Naive thymus-derived CD4-positive, alpha-beta T cell (primary cell): Measurements from ENCODE around the gene OR5D14. TPM values are rescaled to one million over a fixed set of nuclear protein-coding genes. Genes with fewer than 3 reads are reported as not detected.

Source experiments
- ATAC-seq: fragments of 150-1000 bp; cut with Tn5 transposase; 2 replicates; pipeline ENCODE4 v1.10.0; 2021; ENCODE audit warnings: mild to moderate bottlenecking, moderate library complexity
- CTCF ChIA-PET: fragments of 350-600 bp; sonication (Branson Sonifier 250); formaldehyde crosslinking; loops from one replicate; lab custom pipeline; 2021; ENCODE audit warnings: antibody characterized with exemption; lab: Charles Lee
- POLR2A ChIA-PET: fragments of 350-600 bp; sonication (Branson Sonifier 250); formaldehyde crosslinking; loops from one replicate; lab custom pipeline; 2021; ENCODE audit warnings: antibody characterized with exemption, inconsistent platforms; lab: Charles Lee
- DNase-seq, 9 donors: peaks; one replicate each; pipeline versions ENCODE4 v3.0.0 to v3.0.0-alpha.2; 2020 to 2022; ENCODE audit warnings: mixed read lengths in 1 of 9
- H3K27ac ChIP-seq: one replicate; pipeline ENCODE4 v1.7.0; 2013; ENCODE audit warnings: mild to moderate bottlenecking, low read depth, low read length, moderate library complexity
- H3K27me3 ChIP-seq, 2 donors: one replicate each; pipeline ENCODE4 v1.7.0; 2013; ENCODE audit warnings: low read length in 2 of 2, mild to moderate bottlenecking in 2 of 2, moderate library complexity in 2 of 2; ENCODE audit not compliant: control insufficient read depth in 2 of 2, insufficient read depth in 2 of 2
- H3K36me3 ChIP-seq, 3 experiments: 1 replicate in 2 of 3; 2 replicates in 1 of 3; pipeline ENCODE4 v1.7.0; 2013; ENCODE audit warnings: low read length in 3 of 3, mild to moderate bottlenecking in 3 of 3, moderate library complexity in 1 of 3; ENCODE audit not compliant: insufficient read depth in 3 of 3, control insufficient read depth in 2 of 3
- H3K4me1 ChIP-seq, 2 donors: one replicate each; pipeline ENCODE4 v1.7.0; 2013; ENCODE audit warnings: low read length in 2 of 2, mild to moderate bottlenecking in 2 of 2, moderate library complexity in 1 of 2; ENCODE audit not compliant: control insufficient read depth in 2 of 2, insufficient read depth in 2 of 2
- H3K4me3 ChIP-seq: 2 replicates; pipeline ENCODE4 v1.7.0; 2013; ENCODE audit warnings: mild to moderate bottlenecking, low read length
- H3K9me3 ChIP-seq, 3 experiments: 1 replicate in 2 of 3; 2 replicates in 1 of 3; pipeline ENCODE4 v1.7.0; 2013; ENCODE audit warnings: low read length in 3 of 3; ENCODE audit not compliant: control insufficient read depth in 2 of 3
- H3K27ac Mint-ChIP-seq, 9 donors: one replicate each; pipeline ENCODE4 v1.8.0; 2020 to 2022; ENCODE audit warnings: mixed read lengths in 9 of 9, mild to moderate bottlenecking in 8 of 9, moderate library complexity in 5 of 9, inconsistent platforms in 2 of 9
- H3K27me3 Mint-ChIP-seq, 5 donors: one replicate each; pipeline ENCODE4 v1.8.0; 2021 to 2022; ENCODE audit warnings: mixed read lengths in 5 of 5, mild to moderate bottlenecking in 1 of 5
- H3K36me3 Mint-ChIP-seq, 5 donors: one replicate each; pipeline ENCODE4 v1.8.0; 2020 to 2022; ENCODE audit warnings: mixed read lengths in 5 of 5, mild to moderate bottlenecking in 3 of 5, inconsistent platforms in 1 of 5
- H3K4me1 Mint-ChIP-seq, 7 donors: one replicate each; pipeline ENCODE4 v1.8.0; 2020 to 2022; ENCODE audit warnings: mixed read lengths in 7 of 7, mild to moderate bottlenecking in 3 of 7, inconsistent platforms in 1 of 7
- H3K4me3 Mint-ChIP-seq, 10 donors: one replicate each; pipeline ENCODE4 v1.8.0; 2020 to 2022; ENCODE audit warnings: mild to moderate bottlenecking in 10 of 10, mixed read lengths in 10 of 10, moderate library complexity in 6 of 10, inconsistent platforms in 2 of 10
- H3K9me3 Mint-ChIP-seq, 11 donors: one replicate each; pipeline ENCODE4 v1.8.0; 2020 to 2022; ENCODE audit warnings: mixed read lengths in 11 of 11, mild to moderate bottlenecking in 4 of 11, inconsistent platforms in 1 of 11, moderate library complexity in 1 of 11
- intact Hi-C, 2 donors: fragments of 100-400 bp; cut with micrococcal nuclease; formaldehyde crosslinking; loops; one replicate each; pipeline ENCODE4 v1.15.1; 2023
- polyA plus RNA-seq, 2 donors: library from polyadenylated mRNA; unstranded; fragments of 300-500 nt; fragmentation: Illumina TruSeq; gene quantifications; one replicate each; pipeline ENCODE4 v1.2.3, GENCODE V29; 2021
- total RNA-seq, 6 experiments: library from RNA in 5 of 6; stranded (reverse) in 5 of 6; gene quantifications; 1 replicate in 5 of 6; 2 replicates in 1 of 6; pipeline ENCODE4 v1.2.3 and lab custom pipeline; 2021 to 2026

The OR5D14 gene
- total RNA-seq (not detected), polyA plus RNA-seq (not detected), total RNA-seq (lab: John Stamatoyannopoulos, UW) (not detected)

- no peaks in the 10 kb centered on the region for H3K36me3 Mint-ChIP-seq
- no peak for ATAC-seq
- no peaks in the 10 kb centered on the region for H3K4me1 Mint-ChIP-seq
- H3K27me3 ChIP-seq: no peaks in the 10 kb centered on the region
- POLR2A ChIA-PET: no interaction called here
- H3K9me3 ChIP-seq: no peaks in the 10 kb centered on the region
- no peaks in the 10 kb centered on the region for H3K4me1 ChIP-seq
- intact Hi-C loops: no loop called here
- no peak for DNase-seq
- CTCF ChIA-PET: no interaction called here
- no peak within 1 kb of the TSS for H3K27ac ChIP-seq
- H3K27ac Mint-ChIP-seq: no peak within 1 kb of the TSS
- H3K36me3 ChIP-seq: no peaks in the 10 kb centered on the region
- H3K4me3 Mint-ChIP-seq: no peak within 1 kb of the TSS
- H3K27me3 Mint-ChIP-seq: no peaks in the 10 kb centered on the region
- H3K9me3 Mint-ChIP-seq: peaks cover 5 to 28% (median 17%) of the 10 kb centered on the region in 11 donors
- no peak within 1 kb of the TSS for H3K4me3 ChIP-seq
Measured at GRCh38 chr11:55795256-55795655, at the start of gene OR5D14. OR5D14 (plus strand) TSS chr11:55795556; CDS start chr11:55795556, 0 bp downstream.

GRCh38 chr11:55773138-55773537 lies 22.2 kb upstream of the OR5D14 start, which contains the start of gene OR5D13:
OR5D13 (plus strand) TSS chr11:55773438; CDS start chr11:55773438, 0 bp downstream.
- Mint-ChIP-seq H3K9me3 (peaks cover 0 to 22% (median 7%) of the 10 kb centered on the region in 11 donors), H3K36me3 (no peaks in the 10 kb centered on the region), H3K27me3 (no peaks in the 10 kb centered on the region), H3K4me1 (no peaks in the 10 kb centered on the region), H3K4me3 (no peak within 1 kb of the TSS), H3K27ac (no peak within 1 kb of the TSS)
- intact Hi-C loops: no loop called here
- H3K4me3 ChIP-seq: no peak within 1 kb of the TSS
- CTCF ChIA-PET: no interaction called here
- POLR2A ChIA-PET: no interaction called here
- no peak within 1 kb of the TSS for H3K27ac ChIP-seq
- no peaks in the 10 kb centered on the region for H3K9me3 ChIP-seq
- ATAC-seq: no peak
- no peak for DNase-seq
- H3K27me3 ChIP-seq: no peaks in the 10 kb centered on the region
- H3K4me1 ChIP-seq: no peaks in the 10 kb centered on the region
- no peaks in the 10 kb centered on the region for H3K36me3 ChIP-seq

- Mint-ChIP-seq H3K36me3 (peaks cover 0 to 4% (median 0%) of the 10 kb centered on the region in 5 donors), H3K4me1 (no peaks in the 10 kb centered on the region), H3K27me3 (no peaks in the 10 kb centered on the region), H3K9me3 (peaks cover 5 to 22% (median 12%) of the 10 kb centered on the region in 11 donors), H3K27ac (no peak overlapping the region), H3K4me3 (no peak overlapping the region)
- H3K36me3 ChIP-seq: no peaks in the 10 kb centered on the region
- no peak overlapping the region for H3K4me3 ChIP-seq
- intact Hi-C loops: no loop called here
- ATAC-seq: no peak
- no peak for DNase-seq
- CTCF ChIA-PET: no interaction called here
- no peaks in the 10 kb centered on the region for H3K4me1 ChIP-seq
- H3K27ac ChIP-seq: no peak overlapping the region
- no peaks in the 10 kb centered on the region for H3K9me3 ChIP-seq
- POLR2A ChIA-PET: no interaction called here
- no peaks in the 10 kb centered on the region for H3K27me3 ChIP-seq
Measured at GRCh38 chr11:55791606-55792005, 3.8 kb upstream of the OR5D14 start.

- intact Hi-C loops: no loop called here
Measured at GRCh38 chr11:55793321-55793720, 2.0 kb upstream of the OR5D14 start.

GRCh38 chr11:55806248-55806647 lies 10.9 kb downstream of the OR5D14 start:
- CTCF ChIA-PET: no interaction called here

More at GRCh38 chr11:55793321-55793720, 2.0 kb upstream of the OR5D14 start:
- no peak for ATAC-seq
- Histone ChIP-seq H3K4me3 (no peak overlapping the region), H3K36me3 (no peaks in the 10 kb centered on the region), H3K9me3 (no peaks in the 10 kb centered on the region), H3K27ac (no peak overlapping the region), H3K4me1 (no peaks in the 10 kb centered on the region), H3K27me3 (no peaks in the 10 kb centered on the region)
- DNase-seq: no peak
- POLR2A ChIA-PET: no interaction called here
- H3K4me3 Mint-ChIP-seq: no peak overlapping the region
- no peak overlapping the region for H3K27ac Mint-ChIP-seq
- H3K27me3 Mint-ChIP-seq: no peaks in the 10 kb centered on the region
- no peaks in the 10 kb centered on the region for H3K4me1 Mint-ChIP-seq
- no peaks in the 10 kb centered on the region for H3K36me3 Mint-ChIP-seq
- CTCF ChIA-PET: no interaction called here
- peaks cover 4 to 15% (median 9%) of the 10 kb centered on the region in 11 donors for H3K9me3 Mint-ChIP-seq

GRCh38 chr11:55811067-55811466 lies 15.7 kb downstream of the OR5D14 start, which contains the start of gene OR5L1:
OR5L1 (plus strand) TSS chr11:55811367; CDS start chr11:55811467, 100 bp downstream.
- Mint-ChIP-seq H3K9me3 (peaks cover 4 to 33% (median 13%) of the 10 kb centered on the region in 11 donors), H3K4me1 (peaks cover 0 to 2% (median 0%) of the 10 kb centered on the region in 7 donors), H3K27me3 (no peaks in the 10 kb centered on the region), H3K4me3 (no peak within 1 kb of the TSS), H3K27ac (no peak within 1 kb of the TSS), H3K36me3 (peaks cover 0 to 6% (median 0%) of the 10 kb centered on the region in 5 donors)
- no peak within 1 kb of the TSS for H3K27ac ChIP-seq
- ChIA-PET POLR2A (no interaction called here), CTCF (no interaction called here)
- no peak for DNase-seq
- no peaks in the 10 kb centered on the region for H3K9me3 ChIP-seq
- no peaks in the 10 kb centered on the region for H3K27me3 ChIP-seq
- H3K36me3 ChIP-seq: no peaks in the 10 kb centered on the region
- ATAC-seq: no peak
- intact Hi-C loops: no loop called here
- H3K4me3 ChIP-seq: no peak within 1 kb of the TSS
- H3K4me1 ChIP-seq: no peaks in the 10 kb centered on the region

More at GRCh38 chr11:55806248-55806647, 10.9 kb downstream of the OR5D14 start:
- Mint-ChIP-seq H3K9me3 (peaks cover 5 to 55% (median 18%) of the 10 kb centered on the region in 11 donors), H3K27me3 (no peaks in the 10 kb centered on the region), H3K36me3 (peaks cover 0 to 6% (median 0%) of the 10 kb centered on the region in 5 donors), H3K4me3 (no peak overlapping the region), H3K27ac (no peak overlapping the region), H3K4me1 (no peaks in the 10 kb centered on the region)
- Histone ChIP-seq H3K36me3 (no peaks in the 10 kb centered on the region), H3K9me3 (no peaks in the 10 kb centered on the region), H3K4me3 (no peak overlapping the region), H3K27me3 (no peaks in the 10 kb centered on the region), H3K27ac (no peak overlapping the region), H3K4me1 (no peaks in the 10 kb centered on the region)
- ATAC-seq (no peak), DNase-seq (no peak)
- POLR2A ChIA-PET: no interaction called here
- intact Hi-C loops: no loop called here

GRCh38 chr11:55819330-55819729 lies 24.0 kb downstream of the OR5D14 start, which contains the start of gene OR5D18:
OR5D18 (plus strand) TSS chr11:55819630; CDS start chr11:55819630, 0 bp downstream.
- H3K4me3 Mint-ChIP-seq: no peak within 1 kb of the TSS

More at GRCh38 chr11:55819330-55819729, 24.0 kb downstream of the OR5D14 start, which contains the start of gene OR5D18:
- no peak within 1 kb of the TSS for H3K27ac Mint-ChIP-seq
- Histone ChIP-seq H3K4me3 (no peak within 1 kb of the TSS), H3K27ac (no peak within 1 kb of the TSS), H3K36me3 (no peaks in the 10 kb centered on the region), H3K27me3 (no peaks in the 10 kb centered on the region), H3K9me3 (no peaks in the 10 kb centered on the region), H3K4me1 (no peaks in the 10 kb centered on the region)
- no peaks in the 10 kb centered on the region for H3K4me1 Mint-ChIP-seq
- ATAC-seq (no peak), DNase-seq (no peak)
- ChIA-PET POLR2A (no interaction called here), CTCF (no interaction called here)
- peaks cover 4 to 27% (median 11%) of the 10 kb centered on the region in 11 donors for H3K9me3 Mint-ChIP-seq
- intact Hi-C loops: no loop called here
- H3K27me3 Mint-ChIP-seq: no peaks in the 10 kb centered on the region
- no peaks in the 10 kb centered on the region for H3K36me3 Mint-ChIP-seq
